Left lung (tissue), 10 donors: ENCODE data around the gene ACSL5. TPM values are rescaled to one million over a fixed set of nuclear protein-coding genes. Genes with fewer than 3 reads are reported as not detected.
A peak's percentile ranks its signal among the peaks of the same experiment; 100 is the strongest.

Source experiments
- ATAC-seq: fragments of 200-7000 bp; cut with Tn5 transposase; one replicate; pipeline ENCODE4 v1.9.1; 2020; ENCODE audit warnings: moderate library complexity
- DNase-seq, 4 donors: peaks; one replicate each; pipeline ENCODE4 v3.0.0-alpha.2; 2013 to 2020
- H3K27ac ChIP-seq, 2 donors: fragments of 200-600 bp; sonication (generic) in 1 of 2; one replicate each; pipeline versions ENCODE4 v1.5.0 to v1.8.0; 2020 to 2021
- H3K27me3 ChIP-seq, 2 donors: fragments of 200-600 bp; sonication (generic) in 1 of 2; one replicate each; pipeline versions ENCODE4 v1.5.0 to v1.8.0; 2020 to 2021
- H3K36me3 ChIP-seq, 2 donors: fragments of 200-600 bp; sonication (generic) in 1 of 2; one replicate each; pipeline versions ENCODE4 v1.5.0 to v1.8.0; 2020 to 2021
- H3K4me1 ChIP-seq, 2 donors: fragments of 200-600 bp; one replicate each; pipeline ENCODE4 v1.8.0; 2021
- H3K4me3 ChIP-seq, 2 donors: fragments of 200-600 bp; sonication (generic) in 1 of 2; one replicate each; pipeline versions ENCODE4 v1.5.0 to v1.8.0; 2020 to 2021; ENCODE audit warnings: mild to moderate bottlenecking in 1 of 2
- H3K9me3 ChIP-seq, 2 donors: fragments of 200-600 bp; sonication (generic) in 1 of 2; one replicate each; pipeline versions ENCODE4 v1.5.0 to v1.8.0; 2020 to 2021
- intact Hi-C, 2 donors: fragments of 100-400 bp; cut with DNase I; formaldehyde crosslinking; loops; one replicate each; pipeline versions ENCODE4 v1.11.2 to v1.14.2; 2022
- polyA plus RNA-seq, 6 donors: library from polyadenylated mRNA; unstranded; fragments of 120-200 nt; gene quantifications; one replicate each; pipeline ENCODE4 v1.2.1, GENCODE V29; 2013; ENCODE audit not compliant: insufficient read length in 6 of 6
- total RNA-seq, 2 donors: library from RNA; stranded (reverse); fragmentation: NEBNext Ultra II Directional; extraction: Animal tissue kit (Norgen Biotek cat#: 25700); gene quantifications; one replicate each; pipeline ENCODE4 v1.2.1, GENCODE V29; 2021
- TF ChIP-seq, protein P1 (sequence below), 2 donors: fragments of 200-600 bp; sonication (generic) in 1 of 2; IDR thresholded peaks; one replicate each; pipeline versions ENCODE4 v1.5.0 to v1.8.0; 2021; ENCODE audit warnings: antibody characterized with exemption in 2 of 2
- donor health status: DM: no; HTN: yes; CAD: no.
- donor health status: DM: no; HTN: no; CAD: no.

Gene ACSL5
- total and polyA plus RNA-seq, 8 donors = 10.5 to 82.5 (median 14.1) TPM

DNA sequence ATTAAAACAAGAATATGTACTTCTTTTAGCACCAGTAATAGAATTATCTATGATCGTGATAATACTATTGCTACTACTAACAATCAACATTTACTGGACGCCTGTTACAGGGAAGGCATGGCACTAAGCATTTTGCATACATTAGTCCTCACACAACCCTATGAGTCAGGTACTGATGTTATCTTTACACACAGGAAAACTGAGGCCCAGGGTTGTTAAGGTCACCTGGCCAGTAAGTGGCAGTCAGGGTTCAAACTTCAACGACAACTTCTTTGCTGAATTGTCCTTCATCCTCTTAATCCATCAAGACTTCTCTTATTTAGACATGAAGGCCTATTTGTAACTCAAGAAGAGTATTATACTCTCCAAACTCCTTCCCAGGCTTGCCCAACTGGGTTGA, 41.9 kb upstream of the ACSL5 start:
- ATAC-seq (no peak), DNase-seq (no peak)
- Histone ChIP-seq H3K27me3 (no peaks in the 10 kb centered on the region), H3K4me3 (no peak overlapping the region), H3K4me1 (no peaks in the 10 kb centered on the region), H3K27ac (no peak overlapping the region), H3K9me3 (no peaks in the 10 kb centered on the region), H3K36me3 (no peaks in the 10 kb centered on the region)
- intact Hi-C loops = no loop called here
- TF ChIP-seq, protein P1, sequence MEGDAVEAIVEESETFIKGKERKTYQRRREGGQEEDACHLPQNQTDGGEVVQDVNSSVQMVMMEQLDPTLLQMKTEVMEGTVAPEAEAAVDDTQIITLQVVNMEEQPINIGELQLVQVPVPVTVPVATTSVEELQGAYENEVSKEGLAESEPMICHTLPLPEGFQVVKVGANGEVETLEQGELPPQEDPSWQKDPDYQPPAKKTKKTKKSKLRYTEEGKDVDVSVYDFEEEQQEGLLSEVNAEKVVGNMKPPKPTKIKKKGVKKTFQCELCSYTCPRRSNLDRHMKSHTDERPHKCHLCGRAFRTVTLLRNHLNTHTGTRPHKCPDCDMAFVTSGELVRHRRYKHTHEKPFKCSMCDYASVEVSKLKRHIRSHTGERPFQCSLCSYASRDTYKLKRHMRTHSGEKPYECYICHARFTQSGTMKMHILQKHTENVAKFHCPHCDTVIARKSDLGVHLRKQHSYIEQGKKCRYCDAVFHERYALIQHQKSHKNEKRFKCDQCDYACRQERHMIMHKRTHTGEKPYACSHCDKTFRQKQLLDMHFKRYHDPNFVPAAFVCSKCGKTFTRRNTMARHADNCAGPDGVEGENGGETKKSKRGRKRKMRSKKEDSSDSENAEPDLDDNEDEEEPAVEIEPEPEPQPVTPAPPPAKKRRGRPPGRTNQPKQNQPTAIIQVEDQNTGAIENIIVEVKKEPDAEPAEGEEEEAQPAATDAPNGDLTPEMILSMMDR (IDR thresholded peaks at IDR 0.05) = no peak

DNA sequence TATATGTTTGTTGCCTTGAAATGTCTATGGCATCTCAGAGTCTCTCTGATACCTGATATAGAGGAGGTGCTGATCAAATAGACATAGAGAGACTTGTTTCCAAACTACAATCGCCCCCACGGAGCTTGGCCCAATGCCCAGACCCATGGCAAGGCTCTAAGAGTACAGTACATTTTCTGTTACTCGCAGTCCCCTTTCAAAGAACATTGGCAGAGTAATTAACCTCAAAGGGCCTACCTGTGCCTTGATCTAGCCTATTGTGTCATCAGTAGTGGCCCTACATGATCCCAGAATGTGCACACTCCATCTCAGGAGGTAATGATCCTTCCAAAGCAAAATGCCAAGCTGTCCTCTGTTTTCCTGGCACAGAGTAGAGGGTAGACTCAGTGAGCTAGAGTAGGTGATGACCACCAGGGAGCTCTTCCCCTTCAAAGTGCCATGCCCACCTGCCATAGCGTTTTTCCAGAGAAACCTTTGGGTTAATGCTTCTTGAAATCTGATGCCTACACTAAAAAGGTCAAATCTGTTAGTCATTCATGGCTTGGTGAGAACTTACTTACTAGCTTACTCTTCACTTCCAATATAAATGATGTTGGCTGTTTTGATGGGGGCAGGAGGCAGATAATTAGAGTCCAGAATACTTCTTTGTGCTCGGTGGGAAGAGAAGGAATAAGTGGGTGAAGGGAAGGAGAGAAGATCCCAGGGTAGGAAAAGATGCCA, 41.2 kb upstream of the ACSL5 start:
- H3K36me3 ChIP-seq = no peaks in the 10 kb centered on the region
- TF ChIP-seq, protein P1 (IDR thresholded peaks at IDR 0.05) = no peak
- no peaks in the 10 kb centered on the region for H3K4me1 ChIP-seq
- no peaks in the 10 kb centered on the region for H3K9me3 ChIP-seq
- no peaks in the 10 kb centered on the region for H3K27me3 ChIP-seq
- DNase-seq (peak in 1 of 4 donors; percentile 7), ATAC-seq (no peak)
- intact Hi-C loops = no loop called here
- no peak overlapping the region for H3K27ac ChIP-seq
- no peak overlapping the region for H3K4me3 ChIP-seq

DNA sequence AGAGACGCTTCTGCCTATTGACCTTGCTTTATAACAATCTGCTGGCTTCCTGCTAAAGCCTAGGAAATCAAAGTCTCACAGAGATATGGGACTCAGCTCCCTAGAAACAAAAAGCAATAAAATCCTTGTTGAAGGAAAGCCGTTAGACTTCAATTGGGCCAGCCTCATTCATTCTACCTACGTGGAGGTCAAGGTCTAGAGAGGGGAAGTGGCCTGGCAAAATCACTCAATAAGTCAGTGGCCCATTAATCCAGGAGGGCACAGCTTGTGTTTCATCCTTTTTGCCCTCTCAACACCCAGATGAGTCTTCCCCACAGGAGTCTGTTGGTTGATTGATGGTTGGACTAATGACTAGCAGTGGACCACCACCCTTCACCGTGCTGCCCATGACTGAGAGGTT, 40.5 kb upstream of the ACSL5 start:
- H3K27me3 ChIP-seq = no peaks in the 10 kb centered on the region
- H3K27ac ChIP-seq = no peak overlapping the region
- DNase-seq (no peak), ATAC-seq (no peak)
- no peaks in the 10 kb centered on the region for H3K36me3 ChIP-seq
- no peaks in the 10 kb centered on the region for H3K4me1 ChIP-seq
- TF ChIP-seq, protein P1 (IDR thresholded peaks at IDR 0.05) = no peak
- intact Hi-C loops = no loop called here
- H3K9me3 ChIP-seq = no peaks in the 10 kb centered on the region
- H3K4me3 ChIP-seq = no peak overlapping the region

DNA sequence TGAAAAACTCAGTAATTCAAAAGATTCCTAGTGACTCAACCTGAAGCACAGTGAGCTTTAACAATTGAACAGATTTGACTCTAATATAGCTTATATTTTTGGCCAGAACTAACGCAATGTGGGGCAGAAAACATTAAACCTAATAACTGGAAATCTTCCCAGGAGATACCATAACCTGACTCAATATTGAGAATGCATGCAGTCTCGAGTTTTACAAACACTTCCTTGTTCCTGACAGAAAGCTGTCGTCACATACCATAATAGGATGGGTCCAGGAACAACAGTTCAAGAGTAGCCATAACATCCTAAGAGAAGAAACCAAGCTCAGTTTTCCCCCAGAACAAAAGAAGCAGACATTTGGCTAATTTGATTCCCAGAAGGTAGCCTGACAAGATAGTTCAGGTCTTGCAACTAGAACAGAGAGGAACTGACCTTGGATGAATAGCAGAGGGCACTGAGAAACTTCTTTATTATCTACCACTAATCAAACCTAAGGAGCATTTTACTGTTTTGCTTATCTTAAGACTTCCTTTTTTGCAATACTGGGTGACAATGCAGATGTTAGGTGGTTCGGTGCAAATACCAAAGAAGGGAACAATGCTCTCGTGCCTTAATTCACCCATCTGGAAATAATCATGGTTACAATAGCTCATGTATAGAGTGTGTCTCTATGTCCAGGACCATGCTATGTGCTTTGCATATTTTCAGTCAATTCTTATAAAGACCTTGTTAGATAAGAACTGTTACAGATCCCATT, 38.6 kb upstream of the ACSL5 start:
- Histone ChIP-seq H3K4me1 (no peaks in the 10 kb centered on the region), H3K27ac (no peak overlapping the region), H3K4me3 (no peak overlapping the region), H3K9me3 (no peaks in the 10 kb centered on the region), H3K27me3 (no peaks in the 10 kb centered on the region), H3K36me3 (no peaks in the 10 kb centered on the region)
- DNase-seq = no peak
- ATAC-seq = no peak
- intact Hi-C loops = no loop called here
- TF ChIP-seq, protein P1 (IDR thresholded peaks at IDR 0.05) = no peak

DNA sequence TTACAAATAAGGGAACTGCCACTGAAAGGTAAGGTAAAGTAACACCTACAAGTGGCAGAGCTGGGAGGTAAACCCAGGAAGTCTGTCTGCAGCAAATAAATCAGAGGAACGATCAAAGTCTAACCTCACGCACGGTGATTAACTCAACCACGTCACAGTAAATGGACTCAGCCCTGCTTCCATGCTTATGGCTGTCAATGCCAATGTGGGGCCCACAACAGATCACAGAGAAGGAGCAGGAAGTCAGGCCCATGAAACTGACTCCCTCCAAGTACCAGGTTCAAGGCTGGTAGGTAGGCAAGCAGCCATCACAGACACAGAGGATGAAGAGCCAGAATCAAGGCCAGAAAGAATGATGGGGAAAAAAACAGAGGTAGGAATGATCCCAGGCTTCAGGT, 38.0 kb upstream of the ACSL5 start:
- intact Hi-C loops = no loop called here
- Histone ChIP-seq H3K27ac (no peak overlapping the region), H3K4me1 (no peaks in the 10 kb centered on the region), H3K4me3 (no peak overlapping the region), H3K27me3 (no peaks in the 10 kb centered on the region), H3K9me3 (no peaks in the 10 kb centered on the region), H3K36me3 (no peaks in the 10 kb centered on the region)
- TF ChIP-seq, protein P1 (IDR thresholded peaks at IDR 0.05) = no peak
- no peak for ATAC-seq
- DNase-seq = no peak
